Measurements from ENCODE around the gene CCDC102A. TPM values are rescaled to one million over a fixed set of nuclear protein-coding genes. Genes with fewer than 3 reads are reported as not detected.

CCDC102A gene
- polyA plus RNA-seq, 2 of the 4 experiments (the other 2 are of a cell fraction), result 8.0 to 8.3 TPM

DNA sequence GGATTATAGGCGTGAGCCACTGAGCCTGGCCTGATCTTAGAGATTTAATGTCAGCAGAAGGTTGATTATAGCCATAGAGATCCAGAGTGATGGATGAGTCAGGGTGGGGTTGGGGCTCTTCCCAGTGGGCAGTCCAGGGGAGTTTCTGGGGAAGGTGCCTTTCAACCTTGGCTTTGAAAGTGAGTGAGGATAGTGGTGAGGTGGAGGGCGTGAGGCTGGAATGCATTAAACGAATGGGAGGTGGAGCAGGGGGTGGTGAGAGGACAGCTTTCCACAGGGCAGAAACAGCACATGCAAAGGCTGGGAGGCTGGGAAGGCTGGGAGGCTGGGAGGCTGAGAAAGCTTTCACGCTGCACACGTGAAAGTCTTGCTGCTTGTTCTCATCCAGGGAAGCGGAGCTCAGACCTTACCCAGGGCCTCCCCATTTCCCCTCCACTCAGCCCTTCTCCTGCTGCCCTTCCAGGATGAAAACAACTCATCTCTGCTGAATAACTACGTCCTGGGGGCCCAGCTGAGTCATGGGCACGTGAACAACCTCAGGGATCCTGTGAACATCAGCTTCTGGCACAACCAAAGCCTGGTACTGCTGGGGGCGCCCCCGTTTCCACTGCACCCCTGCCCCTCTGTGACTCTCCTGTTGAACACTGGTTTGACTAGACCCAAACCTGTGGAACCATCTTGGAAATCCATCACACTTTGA is 28.4 kb upstream of the CCDC102A start:
- H3K4me2 ChIP-seq, result no peak overlapping the region
- FAIRE-seq, result no peak
- CTCF ChIA-PET, result interaction anchor here (0.8 to 4.8 kb wide), 7 partner anchors 11 to 155 kb away, joined by 3 to 50 read pairs (median 8); no protein-coding TSS in a partner anchor

GRCh38 chr16:57563761-57564160 is 27.4 kb upstream of the CCDC102A start:
- Histone ChIP-seq H3K4me3 (no peak overlapping the region), H3K4me2 (no peak overlapping the region), H3K9me3 (peaks cover 17% of the 10 kb centered on the region; the same call in 2 of the 3 replicates), H3K4me1 (0 out of 3 replicates have a peak, but pooled peaks cover 5% of the 10 kb centered on the region), H3K27ac (no peak overlapping the region)
- FAIRE-seq (no peak), DNase-seq (ENCODE audit: low read depth in 1 of 2, low spot score in 1 of 2) (no peak), ATAC-seq (no peak)
- WGBS (ENCODE audit: missing lambda C conversion rate), result 92% methylated on average over 10 of the region's 12 CpGs
- CTCF ChIA-PET, result interaction anchor here (0.8 to 4.8 kb wide), 2 partner anchors 12 to 36 kb away, joined by 3 to 50 read pairs; no protein-coding TSS in a partner anchor
- POLR2A ChIA-PET, result no interaction called here
- TF ChIP-seq CHD4 (IDR thresholded peaks at IDR 0.05; ENCODE audit: borderline replicate concordance), result no peak
- TF ChIP-seq JUNB (IDR thresholded peaks at IDR 0.05), result no peak
- TF ChIP-seq, protein P1, sequence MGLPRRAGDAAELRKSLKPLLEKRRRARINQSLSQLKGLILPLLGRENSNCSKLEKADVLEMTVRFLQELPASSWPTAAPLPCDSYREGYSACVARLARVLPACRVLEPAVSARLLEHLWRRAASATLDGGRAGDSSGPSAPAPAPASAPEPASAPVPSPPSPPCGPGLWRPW (IDR thresholded peaks at IDR 0.05), result no peak
- no peak for TF ChIP-seq CBX2 (IDR thresholded peaks at IDR 0.05; ENCODE audit: borderline replicate concordance, low read depth)
- TF ChIP-seq GATA3 (IDR thresholded peaks at IDR 0.05; ENCODE audit: borderline replicate concordance), result no peak
- TF ChIP-seq RNF2 (IDR thresholded peaks at IDR 0.05; ENCODE audit: borderline replicate concordance, low read depth), result no peak
- TF ChIP-seq POLR2A (IDR thresholded peaks at IDR 0.05; ENCODE audit: low read length), result no peak
- no peak for TF ChIP-seq NFE2L2 (conservative IDR thresholded peaks at IDR 0.05; ENCODE audit: low read length)
- TF ChIP-seq USF2 (IDR thresholded peaks at IDR 0.05), result no peak
- TF ChIP-seq FOXS1 (CRISPR knock-in tag; IDR thresholded peaks at IDR 0.05), result no peak
- TF ChIP-seq CHD2 (IDR thresholded peaks at IDR 0.05; ENCODE audit: low read length, partially characterized antibody), result no peak
- TF ChIP-seq RARB (CRISPR knock-in tag; IDR thresholded peaks at IDR 0.05), result no peak

More for the DNA sequence above, 28.4 kb upstream of the CCDC102A start:
- WGBS (ENCODE audit: missing lambda C conversion rate), result 57% methylated on average over 10 of the region's 10 CpGs
- Histone ChIP-seq H3K4me3 (no peak overlapping the region), H3K4me1 (0 out of 3 replicates have a peak, but pooled peaks cover 5% of the 10 kb centered on the region), H3K9me3 (peaks cover 17% of the 10 kb centered on the region; the same call in 2 of the 3 replicates), H3K27ac (peak overlapping the region in 1 of 2 experiments; percentile 48; a peak in 2 of 6 replicates)
- TF ChIP-seq NR3C1 (IDR thresholded peaks at IDR 0.05) (no peak), NFE2L2 (conservative IDR thresholded peaks at IDR 0.05; ENCODE audit: low read length) (no peak), MAZ (IDR thresholded peaks at IDR 0.05; ENCODE audit: borderline replicate concordance, low read depth, low read length) (no peak), RNF2 (IDR thresholded peaks at IDR 0.05; ENCODE audit: borderline replicate concordance, low read depth) (no peak), JUNB (IDR thresholded peaks at IDR 0.05) (no peak)
- ATAC-seq (peak; percentile 3 to 28; a peak in 2 of 6 replicates), DNase-seq (ENCODE audit: low read depth in 1 of 2, low spot score in 1 of 2) (no peak)
- POLR2A ChIA-PET, result no interaction called here

DNA sequence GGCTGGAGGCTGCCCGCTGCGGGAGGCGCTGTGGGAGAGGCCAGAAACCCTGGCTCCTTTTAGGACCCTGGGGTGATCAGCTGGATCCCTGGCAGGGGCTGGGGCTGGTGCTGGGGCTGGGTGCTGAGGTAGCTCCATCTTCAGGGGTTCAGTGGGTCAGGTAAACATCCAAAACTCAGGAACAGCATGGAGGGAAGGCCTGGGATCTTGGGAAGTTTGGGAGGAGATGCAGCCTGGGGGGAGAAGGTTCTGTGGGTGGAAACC is 27.0 kb upstream of the CCDC102A start:
- POLR2A ChIA-PET, result no interaction called here
- TF ChIP-seq MAX (IDR thresholded peaks at IDR 0.05), result no peak
- Histone ChIP-seq H3K9me3 (peaks cover 17% of the 10 kb centered on the region; the same call in 2 of the 3 replicates), H3K4me3 (no peak overlapping the region), H3K4me2 (no peak overlapping the region), H3K27ac (peak overlapping the region in 1 of 2 experiments; percentile 3; a peak in 1 of 6 replicates), H3K4me1 (0 out of 3 replicates have a peak, but pooled peaks cover 5% of the 10 kb centered on the region)
- DNase-seq (ENCODE audit: low read depth in 1 of 2, low spot score in 1 of 2) (no peak), FAIRE-seq (no peak), ATAC-seq (no peak)
- WGBS (ENCODE audit: missing lambda C conversion rate), result 67% methylated on average over 3 of the region's 3 CpGs
- CTCF ChIA-PET, result interaction anchor here (0.8 to 4.8 kb wide), 2 partner anchors 13 to 36 kb away, joined by 3 to 50 read pairs; no protein-coding TSS in a partner anchor

DNA sequence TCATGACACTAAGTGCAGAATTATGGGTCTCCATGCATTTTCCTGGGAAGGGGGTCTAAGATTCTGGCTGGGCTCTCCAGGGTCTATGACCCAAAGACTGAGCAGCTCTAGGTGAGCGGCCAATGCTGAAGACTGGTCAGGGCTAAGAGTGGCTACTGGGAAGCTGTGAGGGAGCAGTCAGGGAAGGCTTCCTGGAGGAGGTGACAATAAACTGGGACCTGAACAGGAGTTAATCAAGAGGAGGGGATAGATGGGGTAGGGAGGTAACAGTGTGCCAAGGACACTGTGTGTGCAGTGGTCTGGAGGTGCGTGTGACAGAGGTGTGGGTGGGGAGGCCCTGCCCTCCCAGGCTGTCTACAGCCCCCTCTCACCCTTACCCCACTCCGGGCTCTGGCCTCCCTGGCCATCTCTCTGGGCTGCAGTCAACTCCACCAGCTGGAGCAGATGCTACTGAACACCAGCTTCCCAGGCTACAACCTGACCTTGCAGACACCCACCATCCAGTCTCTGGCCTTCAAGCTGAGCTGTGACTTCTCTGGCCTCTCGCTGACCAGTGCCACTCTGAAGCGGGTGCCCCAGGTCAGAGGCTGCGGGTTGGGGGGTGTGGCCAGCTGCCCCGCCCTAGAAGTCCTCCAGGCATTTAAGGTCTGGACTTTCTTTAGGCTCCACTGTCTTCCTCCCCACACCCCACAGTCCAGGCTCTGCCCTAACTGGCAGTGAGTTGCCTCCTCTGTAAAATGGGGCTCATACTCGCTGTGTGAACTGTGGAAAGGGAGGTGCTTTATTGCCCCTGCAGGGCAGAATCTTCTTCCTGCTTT is 26.5 kb upstream of the CCDC102A start:
- H3K4me1 ChIP-seq, result 0 out of 3 replicates have a peak, but pooled peaks cover 5% of the 10 kb centered on the region
- ChIA-PET POLR2A (no interaction called here), CTCF (interaction anchor here (0.8 to 4.8 kb wide), 4 partner anchors 13 to 44 kb away, joined by 3 to 50 read pairs (median 4); no protein-coding TSS in a partner anchor)
- H3K9me3 ChIP-seq, result peaks cover 17% of the 10 kb centered on the region; the same call in 2 of the 3 replicates
- H3K4me2 ChIP-seq, result no peak overlapping the region
- H3K4me3 ChIP-seq, result no peak overlapping the region
- ATAC-seq (no peak), DNase-seq (ENCODE audit: low read depth in 1 of 2, low spot score in 1 of 2) (no peak), FAIRE-seq (no peak)
- peak overlapping the region in 1 of 2 experiments; percentile 3; a peak in 1 of 6 replicates for H3K27ac ChIP-seq
- WGBS (ENCODE audit: missing lambda C conversion rate), result 60% methylated on average over 8 of the region's 8 CpGs
- TF ChIP-seq KDM1A (IDR thresholded peaks at IDR 0.05; ENCODE audit: low read depth) (no peak), ZFP36 (IDR thresholded peaks at IDR 0.05; ENCODE audit: borderline replicate concordance, partially characterized antibody) (peak; percentile 88)

All from A549 (cell line).